T47D (cell line): ENCODE measurements around the gene SLC27A1.

Experiments used
- DNase-seq, 2 experiments: peaks; one replicate each; pipeline versions ENCODE4 v3.0.0 to v3.0.0-alpha.2; 2011 to 2012; ENCODE audit warnings: low read depth in 1 of 2, low spot score in 1 of 2
- JUND ChIP-seq: IDR thresholded peaks from 2 replicates; pipeline ENCODE4 v1.6.1; 2012; ENCODE audit warnings: low read depth
- in situ Hi-C: cut with HindIII; loops from 2 replicates; pipeline ENCODE4 v1.10.0; 2016; ENCODE audit warnings: low sequenced_read_pairs, low pct_unique_long_range_greater_than_20kb

Gene SLC27A1

DNA sequence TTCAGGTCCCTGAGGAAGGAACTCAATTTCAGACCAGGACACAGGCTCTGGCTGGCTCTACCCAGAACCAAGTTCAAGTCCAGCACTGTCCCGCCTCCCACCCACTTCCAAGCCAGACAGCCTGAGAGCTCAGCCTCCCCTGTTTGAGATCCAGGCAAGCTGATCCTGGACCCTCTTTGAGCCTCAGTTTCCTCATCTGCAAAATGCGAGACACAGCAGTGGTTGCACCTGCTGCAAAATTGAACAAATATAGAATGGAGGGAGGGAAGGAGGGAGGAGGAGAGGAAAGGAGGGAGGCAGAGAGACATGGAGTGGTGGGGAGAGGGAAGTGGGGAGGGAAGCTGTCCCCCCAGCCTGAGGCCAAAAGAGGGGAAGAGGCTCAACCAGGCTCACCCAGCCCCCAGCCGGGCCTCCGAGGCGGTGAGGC is 22.6 kb upstream of the SLC27A1 start:
- in situ Hi-C loops = no loop called here
- no peak for DNase-seq
- no peak for TF ChIP-seq JUND

DNA sequence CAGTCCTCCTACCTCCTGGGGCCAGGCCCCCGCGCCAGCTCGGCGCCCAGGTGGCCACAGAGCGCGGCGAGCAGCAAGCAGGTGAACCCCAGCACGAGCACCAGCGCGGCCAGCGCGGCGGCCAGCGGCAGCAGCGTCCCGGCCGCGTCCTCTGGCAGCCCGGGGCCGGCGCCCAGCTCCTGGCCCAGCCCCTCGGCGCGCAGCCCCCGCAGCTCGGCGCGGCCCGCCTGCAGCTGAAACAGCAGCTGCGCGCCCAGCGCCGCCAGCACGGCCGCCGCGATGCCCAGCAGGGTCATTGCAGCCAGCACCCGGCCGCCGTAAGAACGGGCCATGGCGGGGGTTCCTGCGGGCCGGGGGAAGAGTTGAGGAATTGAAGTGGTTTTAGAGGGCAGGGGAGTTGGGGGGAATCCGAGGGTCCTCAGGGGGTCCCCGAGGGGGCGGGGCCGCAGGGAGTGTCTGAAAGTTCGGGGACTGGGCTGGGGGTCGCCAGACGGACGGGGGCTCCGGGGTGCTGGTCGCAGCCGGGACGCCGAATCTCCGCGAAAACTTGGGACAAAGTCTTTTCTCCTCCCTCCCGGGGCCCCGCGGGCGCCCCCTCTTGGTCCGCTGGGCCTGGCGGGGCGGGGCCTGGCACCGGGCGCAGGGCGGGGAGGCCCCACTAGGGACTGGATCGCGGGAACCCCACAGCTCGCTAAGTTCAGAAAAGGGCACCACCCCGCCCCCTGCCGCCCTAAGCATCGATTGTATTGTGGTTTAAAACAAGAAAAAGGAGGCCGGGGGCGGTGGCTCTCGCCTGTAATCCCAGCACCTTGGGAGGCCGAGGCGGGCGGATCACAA is 22.0 kb upstream of the SLC27A1 start, which contains the start of gene TMEM221:
Gene TMEM221, minus strand, starts transcription at position 538 of the 837 bp plus-strand sequence. Its CDS starts 206 bp downstream, at position 332.
- peak in 1 of 2 experiments; percentile 53 for DNase-seq
- in situ Hi-C loops = no loop called here
- TF ChIP-seq JUND = no peak

DNA sequence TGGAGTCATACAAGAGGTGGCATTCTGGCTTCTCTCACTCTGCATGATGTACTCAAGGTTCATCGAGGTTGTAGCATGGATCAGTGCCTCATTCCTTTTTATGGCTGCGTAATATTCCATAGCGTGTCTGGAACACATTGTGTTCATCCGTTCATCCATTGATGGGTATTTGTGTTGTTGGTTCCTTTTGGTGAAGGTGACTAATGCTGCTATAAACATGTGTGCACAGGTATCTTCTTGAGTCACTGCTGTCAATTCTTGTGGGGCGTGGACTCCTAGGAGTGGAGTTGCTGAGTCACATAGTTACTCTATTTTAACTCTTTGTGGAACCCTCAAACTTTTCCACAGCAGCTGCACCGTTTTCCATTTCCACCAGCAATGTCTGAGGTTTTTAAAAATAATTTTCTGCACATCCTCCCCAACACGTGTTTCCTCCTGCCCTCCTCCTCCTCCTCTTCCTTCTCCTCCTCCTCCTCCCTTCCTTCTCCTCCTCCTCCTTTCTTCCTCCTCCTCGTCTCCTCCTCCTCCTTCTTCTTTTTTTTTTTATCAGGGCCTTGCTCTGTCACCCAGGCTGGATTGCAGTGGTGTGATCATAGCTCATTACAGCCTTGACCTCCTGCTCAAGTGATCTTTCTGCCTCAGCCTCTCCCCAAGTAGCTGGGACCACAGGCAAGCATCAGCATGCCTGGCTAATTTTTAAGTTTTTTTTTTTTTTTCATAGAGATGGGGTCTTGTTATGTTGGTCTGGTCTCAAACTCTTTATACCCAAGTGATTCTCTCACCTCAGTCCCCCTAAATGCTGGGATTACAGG is 19.9 kb upstream of the SLC27A1 start:
- TF ChIP-seq JUND = no peak
- peak in 1 of 2 experiments; percentile 51 for DNase-seq
- in situ Hi-C loops = no loop called here

DNA sequence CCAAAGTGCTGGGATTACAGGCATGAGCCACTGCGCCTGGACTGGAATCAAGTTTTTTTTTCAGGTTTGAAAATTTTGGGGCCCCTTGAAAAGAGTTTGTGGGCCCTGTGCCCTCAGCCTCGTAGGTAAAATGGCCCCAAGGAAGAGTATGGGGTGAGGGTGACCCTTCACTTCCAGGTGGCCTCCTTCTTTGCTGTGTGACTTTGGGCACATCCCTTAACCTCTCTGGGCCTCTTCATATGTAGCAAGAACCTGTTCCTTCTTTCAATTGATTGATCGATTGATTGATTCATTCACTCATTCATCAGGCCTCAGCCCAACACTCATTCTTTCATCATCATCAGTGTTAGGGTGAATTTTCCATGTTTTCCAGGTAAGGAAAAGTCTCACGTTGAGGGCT is 18.5 kb upstream of the SLC27A1 start:
- no peak for DNase-seq
- TF ChIP-seq JUND = no peak
- in situ Hi-C loops = no loop called here

DNA sequence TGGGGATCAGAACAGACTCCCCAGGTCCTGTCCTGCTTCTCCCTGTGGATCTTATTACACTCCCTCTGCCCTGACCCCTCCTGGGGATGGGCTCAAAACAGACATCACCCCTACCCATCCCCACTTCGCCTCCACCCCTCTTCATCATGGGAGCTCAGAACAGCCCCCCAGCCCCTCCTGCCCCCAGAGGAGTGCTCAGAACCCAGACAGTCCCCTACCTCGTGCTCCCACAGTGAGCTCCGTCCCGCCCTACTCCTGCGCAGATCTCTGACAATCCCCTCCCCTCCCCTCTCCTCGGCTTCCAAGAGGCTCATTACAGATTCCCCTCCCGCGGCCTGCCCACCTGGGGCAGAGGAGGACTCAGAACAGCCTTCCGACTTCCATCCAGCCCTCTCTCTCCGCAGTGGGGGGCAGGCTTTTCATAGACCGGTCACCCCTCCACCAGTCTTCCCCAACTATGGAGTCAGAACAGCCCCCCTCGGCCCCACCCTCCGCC is 15.7 kb upstream of the SLC27A1 start:
- no peak for DNase-seq
- in situ Hi-C loops = no loop called here
- no peak for TF ChIP-seq JUND

DNA sequence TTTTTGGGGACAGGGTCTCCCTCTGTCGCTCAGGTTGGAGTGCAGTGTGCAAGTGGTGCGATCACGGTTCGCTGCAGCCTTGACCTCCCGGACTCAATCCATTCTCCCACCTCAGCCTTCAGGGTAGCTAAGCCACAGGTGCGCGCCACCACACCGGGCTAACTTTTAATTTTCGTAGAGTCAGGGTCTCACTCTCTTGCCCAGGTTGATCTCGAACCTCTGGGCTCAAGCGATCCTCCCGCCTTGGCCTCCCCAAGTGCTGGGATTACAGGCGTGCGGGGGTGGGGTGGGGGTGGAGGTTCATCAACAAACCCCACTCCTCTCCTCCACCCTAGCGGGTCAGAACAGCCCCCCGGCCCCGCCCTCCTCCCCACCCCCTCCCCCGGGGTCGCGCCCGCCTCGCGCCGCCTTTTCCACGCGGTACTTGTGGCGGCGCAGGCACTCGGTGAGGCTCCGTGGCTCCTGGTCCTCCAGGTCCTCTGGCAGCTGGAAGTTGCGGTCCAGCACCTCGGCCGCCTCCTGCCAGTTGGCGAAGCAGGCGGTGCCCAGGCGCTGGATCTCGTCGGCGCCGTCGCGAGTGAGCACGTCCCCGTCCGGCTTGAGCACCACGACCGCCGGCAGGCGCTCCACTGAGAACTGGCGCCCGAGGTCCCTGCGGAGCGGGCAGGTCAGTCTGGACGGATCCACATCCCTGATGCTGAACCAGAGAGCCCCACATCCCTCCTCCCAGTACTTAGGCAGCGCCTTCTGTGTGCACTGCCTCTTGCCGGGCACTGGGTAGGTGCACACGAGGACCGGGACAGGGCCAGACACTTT is 14.8 kb upstream of the SLC27A1 start:
- in situ Hi-C loops = no loop called here
- no peak for DNase-seq
- TF ChIP-seq JUND = no peak

DNA sequence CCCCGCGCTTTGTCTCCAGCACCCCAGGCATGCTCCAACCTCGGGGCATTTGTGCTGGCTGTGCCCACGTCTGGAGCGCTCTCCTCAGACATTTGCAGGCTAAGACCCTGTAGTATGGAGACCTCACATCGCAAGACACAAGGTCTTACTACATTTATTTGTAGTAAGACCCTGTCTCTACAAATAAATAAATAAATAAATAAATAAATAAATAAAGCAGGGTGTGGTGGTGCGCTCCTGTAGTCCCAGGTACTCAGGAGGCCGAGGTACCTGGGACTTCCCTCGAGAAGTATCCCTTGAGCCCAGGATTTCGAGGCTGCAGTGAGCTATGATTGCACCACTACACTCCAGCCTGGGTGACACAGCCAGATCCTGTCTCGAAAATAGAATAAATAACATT is 14.2 kb upstream of the SLC27A1 start:
- DNase-seq = no peak
- no peak for TF ChIP-seq JUND
- in situ Hi-C loops = no loop called here

DNA sequence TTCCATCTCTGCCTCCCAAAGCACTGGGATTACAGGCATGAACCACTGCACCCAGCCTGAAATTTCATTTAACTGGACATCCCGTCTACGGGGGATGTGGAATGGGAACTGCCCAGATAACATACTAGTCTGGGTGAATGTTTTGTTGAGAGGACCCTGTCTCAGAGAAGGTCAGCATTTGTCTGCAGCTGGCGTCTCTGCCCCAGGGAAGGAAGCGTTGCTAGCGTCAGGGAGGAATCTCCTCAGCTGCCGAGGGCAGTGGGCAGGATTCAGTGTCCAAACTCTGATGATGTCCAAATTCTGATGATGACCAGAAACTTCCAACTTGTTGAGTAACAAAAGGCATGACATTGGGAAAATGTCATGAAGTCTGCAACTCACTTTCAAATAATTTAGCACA is 12.7 kb upstream of the SLC27A1 start:
- in situ Hi-C loops = no loop called here
- no peak for TF ChIP-seq JUND
- no peak for DNase-seq

DNA sequence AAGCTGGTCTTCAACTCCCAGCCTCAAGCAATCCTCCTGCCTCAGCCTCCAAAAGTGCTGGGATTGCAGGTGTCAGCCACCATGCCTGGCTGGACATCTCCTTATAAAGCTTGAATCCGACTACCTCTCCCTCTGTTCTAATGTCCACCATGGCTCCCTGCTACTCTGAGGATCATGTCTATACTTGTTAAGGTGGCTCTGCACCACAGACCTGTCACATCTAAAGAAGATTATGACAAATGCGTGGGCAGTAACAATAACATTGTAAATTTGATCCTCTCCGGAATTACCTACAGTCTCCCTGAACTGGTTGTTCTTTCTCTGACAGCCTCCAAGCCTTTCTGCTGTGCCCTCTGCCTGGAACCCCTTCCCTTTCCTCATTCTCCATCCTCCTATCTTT is 11.4 kb upstream of the SLC27A1 start:
- no peak for TF ChIP-seq JUND
- in situ Hi-C loops = no loop called here
- no peak for DNase-seq

DNA sequence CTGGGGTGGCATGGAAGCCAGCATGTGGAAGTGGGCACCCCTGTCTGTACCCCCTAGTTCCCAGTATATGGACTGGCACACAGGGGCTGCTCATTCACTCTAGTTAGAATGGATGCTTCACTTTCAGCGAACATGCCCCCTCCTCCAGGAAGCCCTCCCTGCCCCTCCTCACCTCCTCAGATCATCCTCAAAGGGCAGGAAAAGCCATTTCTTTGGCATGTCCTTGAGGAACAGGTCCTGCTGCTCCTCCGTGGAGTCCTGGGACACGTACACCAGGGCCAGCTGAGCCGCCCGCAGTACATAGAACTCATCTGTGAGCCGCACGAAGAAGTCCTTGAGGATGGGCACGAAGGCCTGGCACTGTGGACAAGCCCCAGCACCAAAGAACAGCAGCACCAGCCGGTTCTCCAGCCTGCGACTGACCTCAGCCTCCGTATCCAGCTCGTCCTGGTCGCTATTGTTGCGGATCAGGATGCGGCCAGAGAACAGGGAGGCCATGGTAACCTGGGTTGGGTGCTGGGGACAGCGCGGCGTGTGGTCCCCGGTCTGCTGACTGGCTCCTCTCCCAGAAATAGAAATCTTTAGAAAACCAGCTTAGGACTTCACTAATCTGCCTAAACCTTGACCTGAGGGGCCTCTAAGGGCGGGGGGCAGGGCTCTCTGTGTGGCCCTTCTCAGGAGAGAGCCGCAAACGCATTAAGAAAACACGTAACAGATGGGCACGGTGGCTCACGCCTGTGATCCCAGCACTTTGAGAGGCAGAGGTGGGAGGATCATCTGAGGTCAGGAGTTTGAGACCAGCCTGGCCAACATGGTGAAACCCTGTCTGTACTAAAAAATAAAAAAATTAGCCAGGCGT is 9.7 kb upstream of the SLC27A1 start, which contains the start of gene NXNL1:
Gene NXNL1, minus strand, starts transcription at position 555 of the 859 bp plus-strand sequence. Its CDS starts 57 bp downstream, at position 498.
- DNase-seq = no peak
- TF ChIP-seq JUND = no peak
- in situ Hi-C loops = no loop called here

DNA sequence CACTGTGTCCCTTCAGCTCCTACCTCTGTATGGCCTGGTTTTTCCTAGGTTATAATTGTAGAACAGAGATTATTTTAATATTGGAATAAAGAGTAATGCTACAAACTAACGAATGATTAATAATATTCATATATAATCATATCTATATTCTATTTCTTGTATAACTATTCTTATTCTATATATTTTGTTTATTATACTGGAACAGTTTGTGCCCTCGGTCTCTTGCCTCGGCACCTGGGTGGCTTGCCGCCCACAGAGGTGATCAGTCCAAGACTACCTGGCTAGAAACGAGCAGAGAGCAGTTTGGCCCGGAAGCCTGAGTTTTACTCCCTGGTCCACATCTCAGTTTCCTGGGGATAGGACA is 3.9 kb upstream of the SLC27A1 start:
- DNase-seq = no peak
- TF ChIP-seq JUND = no peak
- in situ Hi-C loops = no loop called here
